KBM-7 (cell line): ENCODE data around the gene INPP4A.
"Not testable (repeated sequence)": the region's sequence is repeated elsewhere in the genome, so short reads cannot be mapped to it uniquely, and the experiment has no call there.

ENCODE experiments used
- DNase-seq: peaks from one replicate; pipeline ENCODE4 v3.0.0-alpha.2; 2015
- in situ Hi-C: fragments of 300-500 bp; cut with MboI; formaldehyde crosslinking; loops from 2 replicates; pipeline ENCODE4 v1.14.3; 2020; ENCODE audit warnings: low sequenced_read_pairs, low pct_unique_long_range_greater_than_20kb, mixed read lengths

INPP4A gene

DNA sequence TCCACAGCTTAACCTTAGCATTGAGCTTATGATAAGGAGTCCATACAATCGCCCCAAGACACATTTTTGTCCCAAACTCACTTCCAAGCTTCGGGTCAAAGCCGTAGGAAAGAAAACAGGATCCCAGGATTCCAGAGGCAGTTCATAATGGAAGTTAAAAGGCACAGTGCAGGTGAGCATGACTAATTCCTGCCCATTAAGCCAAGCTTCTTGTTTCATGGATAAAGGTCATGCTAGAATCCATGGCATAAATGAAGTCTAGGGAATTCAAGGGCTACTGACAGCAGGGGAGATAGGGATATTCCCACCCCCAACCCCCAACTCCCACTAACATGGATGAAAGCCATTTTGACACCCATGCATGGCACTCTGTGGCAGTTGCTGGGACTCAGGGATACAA, 10.2 kb upstream of the INPP4A start:
- no peak for DNase-seq
- in situ Hi-C loops, result no loop called here

GRCh38 chr2:98435670-98436069, 9.0 kb upstream of the INPP4A start:
- DNase-seq, in situ Hi-C loops: not testable (repeated sequence)

DNA sequence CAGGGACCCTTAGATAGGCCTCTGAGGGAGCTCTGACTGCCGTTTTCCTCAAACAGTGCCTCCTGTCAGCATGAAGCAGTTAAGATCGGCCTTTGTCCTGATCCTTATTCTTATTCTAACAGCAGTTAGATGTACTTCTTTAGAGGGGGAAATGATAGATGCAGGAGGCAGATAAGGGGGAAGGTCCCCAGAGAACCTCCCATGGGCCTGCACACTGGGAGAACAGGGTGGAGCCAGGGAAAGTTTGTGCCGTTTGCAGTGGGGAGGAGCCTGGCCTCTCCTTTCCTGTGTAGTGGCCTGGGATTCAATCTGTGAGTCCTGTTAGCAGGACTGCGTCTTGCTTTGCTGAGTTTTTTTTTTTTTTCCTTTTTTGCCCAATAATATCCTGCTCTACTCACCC, 7.9 kb upstream of the INPP4A start:
- in situ Hi-C loops, result no loop called here
- DNase-seq, result no peak

DNA sequence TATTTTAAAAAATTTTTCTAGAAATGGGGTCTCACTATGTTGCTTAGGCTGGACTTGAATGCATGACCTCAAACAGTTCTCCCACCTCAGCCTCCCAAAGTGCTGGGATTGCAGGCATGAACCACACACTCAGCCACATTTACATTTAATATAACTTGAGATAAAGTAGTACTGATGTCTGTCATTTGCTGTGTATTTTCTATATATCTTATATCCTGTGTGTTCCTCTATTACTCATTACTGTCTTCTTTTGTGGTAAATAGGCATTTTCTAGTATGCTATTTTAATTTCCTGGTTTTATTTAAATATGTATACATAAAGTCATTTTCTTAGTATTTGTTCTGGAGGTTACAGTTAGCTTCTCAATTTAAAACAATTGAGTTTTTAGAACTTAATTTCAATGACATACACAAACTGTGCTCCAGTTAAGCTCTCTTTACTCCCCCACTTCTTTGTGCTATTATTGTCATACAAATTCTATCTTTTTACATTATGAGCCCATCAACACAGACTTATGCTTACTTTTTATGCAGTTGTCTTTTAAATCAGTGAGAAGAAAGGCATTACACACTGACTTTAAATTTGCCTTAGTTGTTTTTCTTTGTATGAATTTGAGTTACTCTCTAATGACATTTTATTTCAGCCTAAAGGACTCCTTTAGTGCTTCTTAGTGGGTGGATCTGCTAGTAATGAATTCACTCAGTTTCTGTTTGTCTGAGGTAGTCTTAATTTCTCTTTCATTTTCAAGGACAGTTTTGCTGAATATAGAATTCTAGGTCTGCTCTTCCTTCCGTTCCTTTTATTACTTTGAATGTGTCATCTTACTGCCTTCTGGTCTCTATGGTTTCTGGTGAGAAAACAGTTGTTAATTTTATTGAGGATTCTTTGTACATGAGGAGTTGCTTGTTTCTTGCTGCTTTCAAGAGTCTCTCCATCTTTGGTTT, 6.2 kb upstream of the INPP4A start:
- in situ Hi-C loops, result no loop called here
- DNase-seq, result peak; percentile 16

GRCh38 chr2:98441706-98442450, 2.8 kb upstream of the INPP4A start:
- in situ Hi-C loops, result no loop called here
- DNase-seq, result no peak

- DNase-seq, result no peak
- in situ Hi-C loops, result no loop called here
These were observed 2.2 kb upstream of the INPP4A start for GRCh38 chr2:98442488-98442887.

DNA sequence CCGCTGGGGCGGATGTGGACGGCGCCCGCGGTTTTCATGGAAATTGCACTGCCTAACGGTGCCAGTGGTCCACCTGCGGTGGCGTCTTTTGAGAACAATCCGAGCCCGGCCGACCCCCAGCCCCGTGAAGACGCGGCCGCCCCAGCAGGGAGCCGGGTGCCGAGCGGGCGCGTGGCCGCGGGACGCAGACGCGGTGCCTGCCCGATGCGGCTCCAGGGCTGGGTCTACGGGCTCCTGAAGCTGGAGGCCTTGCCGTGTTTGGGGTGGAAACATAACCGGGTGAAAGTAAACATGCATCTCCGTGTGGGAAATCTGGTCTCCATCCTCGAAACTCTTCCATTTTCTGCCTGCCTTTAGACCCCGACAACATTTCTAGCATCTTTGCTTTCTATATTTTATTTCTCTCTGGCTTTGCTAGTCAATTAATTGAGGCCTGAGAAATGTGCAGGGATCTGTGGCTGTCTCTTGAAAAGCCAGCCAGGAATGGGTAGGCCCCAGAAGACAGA, 572 bp downstream of the INPP4A start:
- in situ Hi-C loops, result no loop called here
- DNase-seq, result peak; percentile 23

GRCh38 chr2:98445683-98446581, 1.3 kb downstream of the INPP4A start:
- in situ Hi-C loops, result no loop called here
- DNase-seq, result no peak

GRCh38 chr2:98446850-98447249, 2.2 kb downstream of the INPP4A start:
- DNase-seq, result no peak
- in situ Hi-C loops, result no loop called here

DNA sequence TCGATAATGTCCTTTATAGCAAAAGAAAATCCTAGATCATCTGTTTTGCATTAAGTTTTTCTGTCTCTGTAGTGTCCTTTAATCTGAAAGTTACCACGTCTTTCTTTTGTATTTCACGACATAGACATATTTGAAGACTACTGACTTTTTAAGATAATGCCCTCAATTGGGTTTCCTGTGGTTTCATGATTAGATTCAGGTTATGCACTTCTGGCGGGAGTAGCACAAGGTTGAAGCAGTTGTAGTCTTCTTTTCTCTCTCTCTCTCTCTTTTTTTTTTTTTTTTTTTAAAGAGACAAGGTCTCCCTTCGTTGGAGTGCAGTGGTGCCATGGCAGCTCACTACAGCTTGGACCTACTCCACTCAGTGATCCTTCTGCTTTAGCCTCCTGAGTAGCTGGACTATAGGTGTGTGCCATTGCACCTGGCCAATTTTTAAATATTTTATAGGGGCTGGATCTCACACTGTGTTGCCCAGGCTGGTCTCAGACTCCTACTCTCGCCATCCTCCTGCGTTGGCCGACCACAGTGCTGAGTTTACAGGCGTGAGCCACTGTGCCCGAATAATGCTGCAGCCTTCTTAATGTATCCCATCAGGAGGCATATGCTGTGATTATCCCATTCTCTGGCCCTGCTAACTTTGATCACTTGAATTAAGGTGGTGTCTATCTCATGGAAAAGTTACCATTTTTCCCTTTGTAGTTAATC, 3.9 kb downstream of the INPP4A start:
- peak; percentile 27 for DNase-seq
- in situ Hi-C loops, result no loop called here

- no peak for DNase-seq
- in situ Hi-C loops, result no loop called here
These were observed 7.9 kb downstream of the INPP4A start for GRCh38 chr2:98452396-98453027.

DNA sequence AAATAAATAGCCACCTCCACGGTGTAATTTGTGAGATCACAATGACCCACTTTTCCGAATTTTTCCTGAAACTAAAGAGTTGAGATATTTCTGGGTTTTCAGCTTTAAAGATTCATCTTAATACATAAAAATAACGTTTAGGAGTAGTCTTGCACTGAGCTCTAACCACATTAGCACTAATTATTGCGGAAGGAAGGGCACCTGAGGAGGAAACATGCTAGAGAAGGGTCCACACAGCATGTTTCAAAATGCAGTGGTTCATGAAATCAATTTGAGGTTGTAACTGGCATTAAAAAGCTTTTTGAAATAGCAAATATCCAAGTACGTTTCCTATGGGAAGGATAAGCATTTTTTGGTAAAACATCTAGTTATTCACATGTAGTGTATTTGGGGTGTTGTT, 8.4 kb downstream of the INPP4A start:
- in situ Hi-C loops, result no loop called here

GRCh38 chr2:98453531-98453930, 8.9 kb downstream of the INPP4A start:
- in situ Hi-C loops, result no loop called here
- DNase-seq, result no peak

More for the DNA sequence above, 8.4 kb downstream of the INPP4A start:
- no peak for DNase-seq

GRCh38 chr2:98454073-98454472, 9.4 kb downstream of the INPP4A start:
- in situ Hi-C loops, result no loop called here
- no peak for DNase-seq

GRCh38 chr2:98454500-98455235, 10.0 kb downstream of the INPP4A start:
- in situ Hi-C loops, result no loop called here
- peak; percentile 70 for DNase-seq

- peak; percentile 80 for DNase-seq
- in situ Hi-C loops, result no loop called here
These were observed 10.9 kb downstream of the INPP4A start for GRCh38 chr2:98455494-98455976.

- no peak for DNase-seq
- in situ Hi-C loops, result no loop called here
These were observed 12.5 kb downstream of the INPP4A start for GRCh38 chr2:98457045-98457696.
